Measurements from ENCODE around the gene CNTF.

DNA sequence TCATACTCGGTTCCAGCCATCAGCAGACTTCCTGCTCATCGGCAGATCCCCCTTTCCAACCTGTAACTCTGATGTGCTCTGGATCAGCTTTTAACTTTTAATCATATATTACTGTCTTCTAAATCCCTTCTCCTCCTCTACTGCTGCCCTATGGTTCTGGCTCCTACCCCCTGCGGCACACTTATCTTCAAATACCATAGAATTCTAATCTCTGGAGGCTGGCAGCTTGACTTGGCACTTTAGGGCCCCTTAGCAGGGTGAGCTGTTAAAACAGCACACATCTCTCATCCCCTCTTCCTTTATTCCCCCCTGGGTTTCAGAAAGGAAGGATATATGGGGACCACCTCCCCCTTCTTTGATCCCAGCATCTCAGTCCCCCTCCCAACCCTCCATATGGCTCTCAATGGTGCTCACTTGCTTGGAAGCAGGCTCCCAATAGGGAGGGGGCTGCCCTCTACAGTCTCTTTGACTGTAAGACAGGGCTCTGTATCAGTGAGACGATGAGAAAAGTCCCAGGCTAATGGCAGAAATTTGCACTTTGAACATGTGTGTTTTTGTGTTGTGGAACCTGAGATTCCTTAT, 4.4 kb upstream of the CNTF start:
- TF ChIP-seq POLR2A (IDR thresholded peaks at IDR 0.05; ENCODE audit: low read depth, low read length) = no peak
- no peak for TF ChIP-seq POLR2AphosphoS5 (IDR thresholded peaks at IDR 0.05; ENCODE audit: low read depth, low read length)
- no peak for TF ChIP-seq TAF1 (IDR thresholded peaks at IDR 0.05; ENCODE audit: borderline replicate concordance, low read depth, low read length)

Measured in GM12892 (cell line).